Activated CD8-positive, alpha-beta memory T cell treated with anti-CD3 and anti-CD28 coated beads for 24 hours (primary cell): ENCODE measurements around the gene RBMS2.
"Not testable (repeated sequence)": the region's sequence is repeated elsewhere in the genome, so short reads cannot be mapped to it uniquely, and the experiment has no call there.

ENCODE experiments used
- DNase-seq: peaks from one replicate; pipeline ENCODE4 v3.0.0-alpha.2; 2020

RBMS2 gene, protein sequence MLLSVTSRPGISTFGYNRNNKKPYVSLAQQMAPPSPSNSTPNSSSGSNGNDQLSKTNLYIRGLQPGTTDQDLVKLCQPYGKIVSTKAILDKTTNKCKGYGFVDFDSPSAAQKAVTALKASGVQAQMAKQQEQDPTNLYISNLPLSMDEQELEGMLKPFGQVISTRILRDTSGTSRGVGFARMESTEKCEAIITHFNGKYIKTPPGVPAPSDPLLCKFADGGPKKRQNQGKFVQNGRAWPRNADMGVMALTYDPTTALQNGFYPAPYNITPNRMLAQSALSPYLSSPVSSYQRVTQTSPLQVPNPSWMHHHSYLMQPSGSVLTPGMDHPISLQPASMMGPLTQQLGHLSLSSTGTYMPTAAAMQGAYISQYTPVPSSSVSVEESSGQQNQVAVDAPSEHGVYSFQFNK

DNA sequence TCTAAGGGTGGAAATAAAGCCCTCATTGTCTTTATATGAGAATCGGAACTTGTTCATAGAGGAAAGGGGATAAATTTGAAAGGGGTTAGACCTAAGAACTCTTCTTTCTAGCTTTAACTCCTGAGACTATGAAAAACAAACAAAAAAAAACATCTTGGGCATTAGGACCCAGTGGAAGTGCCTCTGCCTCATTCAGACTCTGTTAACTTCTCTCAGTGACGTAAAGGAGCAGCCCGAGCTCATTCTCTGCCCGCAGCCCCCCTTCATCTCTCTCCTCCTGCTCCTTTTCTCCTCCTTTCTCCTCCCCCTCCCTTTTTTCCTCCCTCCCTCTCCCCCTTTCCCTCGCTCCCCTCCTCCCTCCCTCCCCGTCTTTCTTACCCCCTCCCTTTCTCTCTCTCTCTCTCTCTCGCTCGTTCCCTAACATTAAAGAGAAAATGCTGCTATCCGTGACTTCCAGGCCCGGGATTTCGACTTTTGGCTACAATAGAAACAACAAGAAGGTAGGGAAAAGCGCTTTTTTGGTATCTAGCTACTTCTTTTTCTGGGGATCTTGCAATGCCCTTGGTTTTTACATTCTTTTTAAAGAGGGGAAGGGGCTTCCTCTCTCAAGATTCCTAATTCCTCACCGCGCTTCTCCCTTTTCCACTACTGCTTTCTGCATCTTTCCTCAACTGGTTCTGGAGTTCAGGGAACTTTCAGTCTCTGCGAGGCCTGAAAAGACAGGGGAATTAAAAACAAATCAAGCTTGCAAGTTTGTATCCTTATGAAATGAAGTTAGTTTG lies at the start of gene RBMS2:
RBMS2 (plus strand) TSS at position 231 of the 782 bp plus-strand sequence; CDS start at position 435, 204 bp downstream.
- peak; percentile 64 for DNase-seq

DNA sequence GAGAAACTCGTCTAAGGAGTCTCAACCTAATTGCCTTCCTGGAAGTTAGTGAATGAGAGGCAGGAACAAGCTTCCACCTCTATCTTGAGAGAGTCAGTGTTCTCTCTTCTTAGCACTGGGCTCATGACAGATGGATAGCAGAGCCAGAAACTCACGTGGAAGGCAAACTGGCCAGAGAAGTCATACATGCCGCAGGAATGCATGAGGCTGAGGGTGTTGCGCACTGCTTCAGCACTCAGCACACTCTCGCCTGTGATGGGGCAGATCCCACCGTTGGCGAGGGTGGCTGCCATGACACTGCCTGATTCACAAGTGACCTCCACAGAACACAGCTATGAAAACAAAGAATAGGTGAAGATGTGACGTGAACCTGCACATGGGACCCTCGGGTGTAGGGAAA lies 47.2 kb upstream of the RBMS2 start:
- no peak for DNase-seq

DNA sequence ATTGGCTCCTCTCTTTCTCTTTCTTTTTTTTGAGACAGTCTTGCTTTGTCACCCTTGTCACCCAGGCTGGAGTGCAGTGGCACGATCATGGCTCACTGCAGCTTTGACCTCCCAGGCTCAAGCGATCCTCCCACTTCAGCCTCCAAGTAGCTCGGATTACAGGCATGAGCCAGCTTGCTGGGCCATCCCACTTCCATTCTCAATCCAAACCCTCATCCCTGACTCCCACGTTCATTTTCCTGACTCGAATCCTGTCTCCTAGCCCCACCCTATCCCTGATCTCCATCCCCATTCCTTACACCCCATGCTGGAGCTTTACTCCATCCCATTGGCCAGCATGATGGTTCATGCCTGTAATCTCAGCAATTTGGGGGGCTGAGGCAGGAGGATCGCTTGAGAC lies 45.5 kb upstream of the RBMS2 start:
- DNase-seq: no peak

DNA sequence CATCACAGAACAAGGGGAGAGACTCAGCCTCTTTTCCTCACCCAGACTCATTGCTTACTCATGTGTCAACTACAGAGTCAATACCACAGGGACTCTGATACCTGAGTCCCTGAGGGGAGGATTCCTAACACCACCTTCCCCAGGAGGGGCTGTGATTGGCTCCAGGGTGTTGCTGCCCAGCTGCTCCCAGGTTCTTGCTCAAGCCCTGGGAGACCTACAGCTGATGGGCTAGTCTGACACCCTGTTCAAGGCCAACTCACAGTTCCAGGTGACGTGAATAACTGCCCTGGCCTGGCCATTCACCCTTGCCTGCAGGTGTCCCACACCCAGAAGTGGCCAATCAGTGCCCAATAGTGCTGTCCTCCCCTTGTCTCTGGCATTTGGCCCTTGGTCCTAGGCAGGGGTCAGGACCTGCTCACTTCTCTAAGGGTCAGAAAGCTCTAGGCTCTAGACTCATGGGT lies 44.6 kb upstream of the RBMS2 start:
- DNase-seq: no peak

DNA sequence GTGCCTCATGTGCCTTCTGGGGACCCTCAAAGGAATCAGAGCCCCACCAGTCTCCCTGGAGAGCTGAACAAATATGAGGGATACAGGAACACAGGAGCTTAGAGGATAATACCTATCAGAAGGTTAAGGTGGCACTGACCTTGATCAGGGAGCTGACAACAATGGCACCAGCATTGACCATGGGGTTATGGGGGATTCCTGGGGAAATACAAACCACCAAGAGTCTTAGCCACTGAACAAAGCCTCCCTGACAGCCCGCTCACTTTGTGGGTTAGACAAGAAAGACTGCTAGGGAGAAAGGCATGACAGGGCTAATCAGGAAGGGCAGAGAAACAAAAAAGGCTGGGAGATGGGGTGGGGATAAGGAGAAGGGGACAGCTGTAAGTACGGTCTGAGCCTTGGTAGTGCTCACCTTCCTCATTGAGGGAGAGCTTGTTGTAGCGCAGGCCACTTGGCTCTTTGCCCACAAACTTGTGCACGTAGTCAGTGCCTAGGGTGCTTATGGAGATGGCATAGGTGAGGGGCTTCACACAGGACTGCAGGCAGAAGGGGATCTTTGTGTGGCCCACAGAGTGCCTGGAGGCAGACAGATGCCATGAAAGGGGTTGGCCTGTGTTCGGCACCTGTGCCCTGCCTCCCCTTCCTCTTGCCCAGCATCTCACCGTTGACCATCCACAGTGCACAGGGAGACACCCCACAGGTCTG lies 43.9 kb upstream of the RBMS2 start:
- DNase-seq: no peak

DNA sequence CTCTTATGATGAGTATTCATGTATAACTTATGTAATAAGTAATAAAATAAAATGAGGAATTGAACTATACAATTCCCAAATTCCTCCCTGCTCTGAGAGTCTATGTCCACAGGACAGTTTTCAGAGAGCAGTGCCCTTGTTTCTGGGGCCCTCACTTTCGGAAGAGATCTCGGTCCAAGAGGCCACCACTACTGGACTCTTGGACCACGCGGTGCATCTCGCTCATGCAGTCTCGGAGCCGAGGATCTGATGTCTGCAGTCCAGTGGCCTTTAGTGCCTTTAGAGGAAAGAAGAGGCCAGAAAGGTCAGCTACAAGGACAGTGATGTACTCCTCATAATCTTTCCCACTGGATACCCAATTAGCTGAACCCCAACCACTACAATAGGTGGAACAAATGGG lies 42.0 kb upstream of the RBMS2 start:
- no peak for DNase-seq

DNA sequence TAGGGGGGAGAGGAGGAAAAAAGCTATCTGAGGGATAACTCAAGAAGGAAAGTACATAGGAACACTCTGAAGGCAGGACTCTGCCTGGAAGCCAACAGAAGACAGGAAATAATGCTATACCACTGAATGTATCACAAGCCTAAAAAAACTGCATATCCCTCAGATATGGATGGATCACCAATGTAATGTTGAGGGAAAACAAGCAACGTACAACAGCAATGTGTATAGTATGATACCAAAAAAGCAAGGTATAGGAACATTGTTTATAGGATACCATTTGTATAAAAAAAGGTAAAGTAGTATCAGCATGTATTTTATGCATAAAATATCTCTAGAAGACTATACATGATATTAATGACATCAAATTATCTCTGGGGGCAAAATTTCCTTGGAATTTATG lies 37.1 kb upstream of the RBMS2 start:
- no peak for DNase-seq

DNA sequence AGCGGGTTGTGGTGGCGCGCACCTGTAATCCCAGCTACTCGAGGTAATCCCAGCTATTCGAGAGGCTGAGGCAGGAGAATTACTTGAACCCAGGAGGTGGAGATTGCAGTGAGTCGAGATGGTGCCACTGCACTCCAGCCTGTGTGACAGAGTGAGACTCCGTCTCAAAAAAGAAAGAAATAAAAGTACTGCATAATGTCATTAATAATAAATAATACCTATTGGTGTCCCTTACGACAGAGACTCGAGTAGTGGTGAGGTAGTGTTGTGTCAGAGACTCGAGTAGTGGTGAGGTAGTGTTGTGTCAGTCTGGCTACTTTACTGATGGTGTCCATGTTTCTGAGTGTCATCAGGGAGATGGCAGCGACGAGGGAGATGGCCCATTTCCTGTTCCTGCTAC lies 34.9 kb upstream of the RBMS2 start:
- no peak for DNase-seq

DNA sequence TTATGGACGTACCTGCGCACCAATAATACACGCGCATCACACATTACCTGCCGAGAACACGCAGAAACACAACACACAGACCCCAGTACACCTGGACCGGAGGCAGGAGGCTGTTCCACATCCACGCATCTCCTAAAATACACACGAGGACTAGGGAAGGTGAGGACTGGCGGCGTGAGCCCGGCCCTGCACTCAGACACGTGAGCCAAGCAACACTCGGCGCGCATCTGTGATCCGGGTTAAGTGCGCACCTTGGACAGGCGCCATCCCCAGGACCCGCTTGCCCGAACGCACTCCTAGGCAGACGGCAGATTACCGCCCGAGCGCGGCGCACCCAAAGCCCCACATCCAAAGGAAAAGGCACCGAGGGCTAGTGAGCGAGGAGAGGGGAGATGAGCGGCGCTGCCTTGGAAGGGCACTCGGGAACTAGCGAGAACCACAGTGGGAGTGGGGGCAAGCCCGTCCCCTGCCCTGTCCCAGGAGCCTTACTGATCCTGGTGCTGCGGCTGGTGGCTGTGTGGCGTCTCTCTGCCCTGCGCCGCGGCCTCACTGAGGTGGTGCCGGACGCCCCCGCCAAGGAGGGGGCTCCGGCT lies 34.1 kb upstream of the RBMS2 start:
- peak; percentile 75 for DNase-seq

DNA sequence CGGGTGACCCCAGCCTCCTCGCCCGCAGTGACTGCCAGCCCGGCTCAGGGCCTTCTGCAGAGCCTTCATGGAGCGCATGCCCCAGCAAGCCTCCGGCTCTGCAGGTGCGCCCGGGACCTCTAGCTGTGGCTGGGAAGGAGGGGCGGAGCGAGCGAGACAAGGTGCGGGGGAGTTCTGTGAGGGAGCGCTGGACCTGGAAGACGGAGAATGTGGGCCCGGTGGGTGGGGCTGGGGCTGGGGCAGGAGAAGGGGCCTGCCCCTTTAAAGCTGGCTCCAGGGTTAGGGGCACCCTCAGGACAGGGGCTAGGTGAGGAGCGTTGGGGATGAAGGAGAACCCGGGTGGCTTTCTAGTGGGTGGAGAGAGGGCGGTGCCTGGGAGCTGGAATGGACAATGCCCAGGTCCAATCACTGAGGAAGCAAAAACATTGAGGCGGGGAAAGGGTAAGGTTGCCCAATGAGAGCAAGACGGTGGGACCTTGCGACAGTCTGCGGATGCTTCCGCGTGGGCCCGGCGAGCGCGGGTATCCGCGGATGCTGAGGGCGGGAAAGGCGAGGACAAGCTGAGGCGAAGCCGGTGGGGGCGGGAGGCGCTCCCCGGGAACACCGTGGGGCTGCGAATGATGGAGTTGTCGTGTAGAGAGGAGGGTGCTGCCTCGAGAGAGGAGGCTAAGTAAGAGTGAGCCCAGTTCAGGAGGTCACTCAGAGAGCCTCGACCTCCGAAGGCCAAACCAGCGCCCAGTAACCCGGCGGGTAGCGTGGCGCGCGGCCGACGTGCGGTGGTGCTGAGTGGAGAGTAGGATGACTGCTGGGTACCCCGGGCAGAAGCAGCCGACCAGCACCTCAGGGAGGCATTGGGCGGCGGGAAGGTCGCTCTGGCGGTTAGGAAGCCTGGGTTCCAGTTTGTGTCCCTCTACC lies 33.3 kb upstream of the RBMS2 start, which contains the start of gene GLS2:
GLS2 (minus strand) TSS at position 121 of the 915 bp plus-strand sequence; CDS start at position 78, 43 bp downstream.
- DNase-seq: peak; percentile 87

DNA sequence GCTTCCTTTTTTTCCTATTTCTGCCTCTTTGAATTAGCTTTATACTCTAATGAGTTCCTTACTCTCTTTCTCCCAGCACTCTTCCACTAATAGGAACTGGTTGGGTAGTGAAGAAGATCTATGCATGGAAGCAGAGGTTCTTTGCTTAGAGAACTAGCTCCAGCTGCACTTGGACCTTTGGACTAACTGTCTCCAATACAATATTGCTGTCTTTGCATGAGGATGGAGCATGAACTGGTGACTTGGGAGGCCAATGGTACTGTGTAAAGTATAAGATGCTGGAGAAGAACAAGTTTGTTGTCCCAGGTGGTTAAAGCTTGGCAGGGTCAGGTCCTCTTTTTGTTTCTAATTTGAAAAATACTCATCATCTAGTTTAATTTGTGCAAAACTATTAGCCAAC lies 31.3 kb upstream of the RBMS2 start:
- no peak for DNase-seq

DNA sequence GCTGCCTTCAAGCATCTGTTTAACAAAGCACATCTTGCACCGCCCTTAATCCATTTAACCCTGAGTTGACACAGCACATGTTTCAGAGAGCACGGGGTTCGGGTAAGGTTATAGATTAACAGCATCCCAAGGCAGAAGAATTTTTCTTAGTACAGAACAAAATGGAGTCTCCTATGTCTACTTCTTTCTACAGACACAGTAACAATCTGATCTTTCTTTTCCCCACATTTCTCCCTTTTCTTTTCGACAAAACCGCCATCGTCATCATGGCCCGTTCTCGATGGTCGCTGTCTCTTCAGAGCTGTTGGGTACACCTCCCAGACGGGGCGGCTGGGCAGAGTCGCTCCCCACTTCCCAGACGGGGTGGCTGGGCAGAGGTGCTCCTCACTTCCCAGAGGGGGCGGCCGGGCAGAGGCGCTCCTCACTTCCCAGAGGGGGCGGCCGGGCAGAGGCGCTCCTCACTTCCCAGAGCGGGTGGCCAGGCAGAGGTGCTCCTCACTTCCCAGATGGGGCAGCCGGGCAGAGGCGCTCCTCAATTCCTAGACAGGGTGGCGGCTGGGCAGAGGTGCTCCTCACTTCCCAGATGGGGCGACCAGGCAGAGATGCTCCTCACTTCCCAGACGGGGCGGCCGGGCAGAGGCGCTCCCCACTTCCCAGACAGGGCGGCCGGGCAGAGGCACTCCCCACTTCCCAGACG lies 28.1 kb upstream of the RBMS2 start:
- DNase-seq: not testable (repeated sequence)

DNA sequence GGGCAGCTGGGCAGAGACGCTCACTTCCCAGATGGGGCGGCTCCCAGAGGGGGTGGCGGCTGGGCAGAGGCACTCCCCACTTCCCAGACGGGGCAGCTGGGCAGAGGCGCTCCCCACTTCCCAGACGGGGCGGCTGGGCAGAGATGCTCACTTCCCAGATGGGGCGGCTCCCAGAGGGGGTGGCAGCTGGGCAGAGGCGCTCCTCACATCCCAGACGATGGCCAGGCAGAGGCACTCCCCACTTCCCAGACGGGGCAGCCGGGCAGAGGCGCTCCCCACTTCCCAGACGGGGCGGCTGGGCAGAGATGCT lies 27.6 kb upstream of the RBMS2 start:
- DNase-seq: not testable (repeated sequence)

DNA sequence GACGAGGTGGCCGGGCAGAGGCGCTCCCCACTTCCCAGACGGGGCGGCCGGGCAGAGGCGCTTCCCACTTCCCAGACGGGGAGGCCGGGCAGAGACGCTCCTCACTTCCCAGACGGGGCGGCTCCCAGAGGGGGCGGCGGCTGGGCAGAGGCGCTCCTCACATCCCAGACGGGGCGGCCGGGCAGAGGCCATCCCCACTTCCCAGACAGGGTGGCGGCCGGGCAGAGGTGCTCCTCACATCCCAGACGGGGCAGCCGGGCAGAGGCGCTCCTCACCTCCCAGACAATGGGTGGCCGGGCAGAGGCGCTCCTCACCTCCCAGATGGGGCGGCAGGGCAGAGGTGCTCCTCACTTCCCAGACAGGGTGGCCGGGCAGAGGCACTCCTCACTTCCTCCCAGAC lies 27.1 kb upstream of the RBMS2 start:
- not testable (repeated sequence) for DNase-seq

DNA sequence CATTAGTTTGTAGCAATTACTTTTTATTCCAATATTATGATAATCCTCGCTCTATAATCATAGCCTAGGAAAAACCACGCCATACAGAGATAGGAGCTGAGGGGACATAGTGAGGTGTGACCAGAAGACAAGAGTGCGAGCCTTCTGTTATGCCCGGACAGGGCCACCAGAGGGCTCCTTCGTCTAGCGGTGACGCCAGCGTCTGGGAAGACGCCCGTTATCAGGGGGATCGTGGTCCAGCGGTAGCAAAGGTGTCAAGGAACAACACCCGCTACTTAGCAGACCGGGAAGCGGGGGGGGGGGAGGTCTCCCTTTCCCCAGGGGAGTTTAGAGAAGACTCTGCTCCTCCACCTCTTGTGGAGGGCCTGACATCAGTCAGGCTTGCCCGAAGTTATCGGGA lies 24.9 kb upstream of the RBMS2 start:
- DNase-seq: peak; percentile 85

DNA sequence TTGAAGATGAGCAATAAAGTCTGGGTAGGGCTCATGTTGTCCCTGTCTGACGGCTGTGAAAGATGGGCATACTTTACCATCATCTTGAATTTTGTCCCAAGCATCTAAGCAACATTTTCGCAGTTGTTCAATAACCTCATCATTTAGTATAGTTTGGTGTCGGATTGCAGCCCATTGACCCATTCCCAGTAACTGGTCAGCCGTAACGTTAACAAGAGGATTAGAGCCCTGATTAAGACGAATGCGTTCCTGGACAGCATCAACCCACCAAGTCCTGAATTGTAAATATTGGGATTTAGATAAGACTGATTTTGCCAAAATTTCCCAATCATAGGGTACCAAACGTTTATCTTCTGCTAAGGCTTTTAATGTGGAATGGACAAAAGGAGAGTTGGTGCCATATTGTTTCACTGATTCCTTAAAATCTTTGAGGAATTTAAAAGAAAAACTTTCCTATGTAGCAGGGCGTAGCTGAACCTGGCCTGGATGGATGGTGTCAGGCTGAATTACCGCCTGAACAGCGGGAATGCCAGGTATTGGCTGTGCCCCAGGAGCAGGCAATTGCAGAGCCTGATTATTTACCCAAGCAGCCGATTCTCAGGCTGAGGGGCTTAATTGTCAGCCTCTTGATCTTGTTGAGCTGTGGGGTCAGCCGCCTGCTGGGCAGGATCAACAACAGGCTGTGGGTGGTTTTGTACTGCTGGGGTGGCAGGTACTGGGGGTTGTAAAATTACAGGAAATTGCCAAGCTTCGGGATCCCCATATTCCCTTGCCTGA lies 23.3 kb upstream of the RBMS2 start:
- not testable (repeated sequence) for DNase-seq

DNA sequence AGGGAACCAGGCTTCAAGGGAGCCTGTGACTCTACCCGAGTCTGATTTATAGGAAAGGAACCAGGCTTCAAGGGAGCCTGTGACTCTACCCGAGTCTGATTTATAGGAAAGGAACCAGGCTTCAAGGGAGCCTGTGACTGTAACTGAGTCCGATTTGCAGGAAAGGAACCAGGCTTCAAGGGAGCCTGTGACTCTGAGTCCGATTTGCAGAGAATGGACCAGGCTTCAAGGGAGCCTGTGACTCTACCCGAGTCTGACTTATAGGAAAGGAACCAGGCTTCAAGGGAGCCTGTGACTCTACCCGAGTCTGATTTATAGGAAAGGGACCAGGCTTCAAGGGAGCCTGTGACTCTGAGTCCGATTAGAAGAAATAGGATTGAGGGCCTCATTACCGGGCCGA lies 22.2 kb upstream of the RBMS2 start:
- not testable (repeated sequence) for DNase-seq

DNA sequence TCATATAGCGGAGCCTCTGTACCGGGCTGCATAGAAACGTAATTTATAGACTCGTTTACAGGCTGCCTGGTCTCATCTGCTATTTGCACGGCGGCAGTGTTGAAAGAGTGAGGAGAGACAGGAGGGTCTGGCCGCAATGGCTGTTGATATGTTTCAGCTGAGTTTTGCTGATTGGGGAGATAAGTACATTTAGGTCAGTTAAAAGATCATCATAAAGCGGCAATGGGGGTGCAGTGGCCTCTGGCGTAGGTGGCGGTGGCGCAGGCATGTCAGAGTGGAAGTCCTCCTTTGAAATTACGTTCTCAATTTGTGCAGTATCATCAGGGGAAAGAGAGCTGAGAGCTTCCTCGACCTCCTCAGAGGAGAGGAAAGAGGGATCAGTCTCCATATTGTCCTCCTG lies 21.7 kb upstream of the RBMS2 start:
- DNase-seq: not testable (repeated sequence)

DNA sequence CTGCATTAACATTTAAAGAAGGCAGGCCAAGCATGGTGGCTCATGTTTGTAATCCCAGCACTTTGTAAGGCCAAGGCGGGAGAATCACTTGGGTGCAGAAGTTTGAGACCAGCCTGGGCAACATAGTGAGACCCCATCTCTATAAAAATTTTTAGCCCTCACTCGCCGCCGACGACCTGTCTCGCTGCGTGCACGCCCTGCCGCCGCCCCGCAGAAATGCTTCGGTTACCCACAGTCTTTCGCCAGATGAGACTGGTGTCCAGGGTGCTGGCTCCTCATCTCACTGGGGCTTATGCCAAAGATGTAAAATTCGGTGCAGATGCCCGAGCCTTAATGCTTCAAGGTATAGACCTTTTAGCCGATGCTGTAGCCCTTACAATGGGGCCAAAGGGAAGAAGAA lies 10.8 kb upstream of the RBMS2 start:
- no peak for DNase-seq

DNA sequence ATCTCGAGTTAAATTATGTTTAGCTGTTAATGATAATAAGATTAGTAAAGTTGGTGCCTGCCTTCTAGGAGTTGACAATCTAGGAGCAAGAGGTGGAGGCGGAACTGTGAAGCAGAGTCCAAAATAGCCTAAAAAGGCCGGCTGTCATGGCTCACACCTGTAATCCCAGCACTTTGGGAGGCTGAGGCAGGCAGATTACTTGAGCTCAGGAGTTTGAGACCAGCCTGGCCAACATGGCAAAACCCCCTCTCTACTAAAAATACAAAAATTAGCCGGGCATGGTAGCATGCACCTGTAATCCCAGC lies 7.7 kb upstream of the RBMS2 start:
- DNase-seq: not testable (repeated sequence)

DNA sequence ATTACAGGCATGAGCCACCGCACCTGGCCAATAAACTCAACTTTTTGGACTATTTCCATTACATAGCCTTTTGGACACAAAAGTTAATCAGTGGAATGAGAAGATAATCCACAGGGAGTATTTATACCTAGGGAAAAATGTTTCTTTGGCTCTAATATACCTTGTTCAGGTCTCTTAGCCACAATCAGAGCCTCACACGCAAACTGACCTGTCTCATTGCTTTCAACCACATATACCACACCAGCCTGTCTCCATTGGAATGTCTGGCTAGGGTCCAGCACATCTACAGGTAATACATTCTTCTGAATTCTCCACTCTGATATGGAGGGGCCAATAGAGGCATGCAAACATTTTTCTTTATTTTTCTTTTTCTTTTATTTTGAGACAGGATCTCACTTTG lies 3.8 kb upstream of the RBMS2 start:
- no peak for DNase-seq
